ENCODE measurements around the gene PAX8. TPM values are rescaled to one million over a fixed set of nuclear protein-coding genes. Genes with fewer than 3 reads are reported as not detected.

Gene PAX8
- total RNA-seq, 1 donor from 2014 or later = 6.1 TPM

- ATAC-seq = no peak
Measured at GRCh38 chr2:113180131-113180946, 98.4 kb downstream of the PAX8 start.

DNA sequence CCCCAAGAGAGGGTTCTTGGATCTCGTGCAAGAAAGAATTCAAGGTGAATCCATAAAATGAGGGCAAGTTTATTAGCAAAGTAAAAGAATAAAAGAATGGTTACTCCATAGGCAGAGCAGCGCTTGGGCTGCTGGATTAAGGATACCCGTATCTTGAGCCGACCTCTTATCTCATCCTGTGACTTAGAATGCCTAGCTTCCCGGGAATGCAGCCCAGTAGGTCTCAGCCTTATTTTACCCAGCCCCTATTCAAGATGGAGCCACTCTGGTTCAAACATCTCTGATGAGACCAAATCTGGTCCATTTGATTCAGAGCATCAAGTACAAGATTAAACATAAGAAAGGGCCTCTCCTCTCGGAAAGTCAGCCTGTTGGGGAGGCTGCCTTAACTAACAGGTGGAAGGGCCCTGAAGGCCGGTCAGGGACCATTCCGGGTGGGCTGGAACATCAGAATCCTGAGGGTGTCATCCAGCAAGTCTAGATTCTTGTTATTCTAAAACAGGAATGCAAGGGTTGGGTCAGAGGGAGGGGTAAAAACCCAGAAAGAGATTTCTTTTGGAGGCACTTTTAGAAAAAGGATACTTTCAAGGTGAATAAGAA, 99.2 kb downstream of the PAX8 start:
- ATAC-seq = no peak

DNA sequence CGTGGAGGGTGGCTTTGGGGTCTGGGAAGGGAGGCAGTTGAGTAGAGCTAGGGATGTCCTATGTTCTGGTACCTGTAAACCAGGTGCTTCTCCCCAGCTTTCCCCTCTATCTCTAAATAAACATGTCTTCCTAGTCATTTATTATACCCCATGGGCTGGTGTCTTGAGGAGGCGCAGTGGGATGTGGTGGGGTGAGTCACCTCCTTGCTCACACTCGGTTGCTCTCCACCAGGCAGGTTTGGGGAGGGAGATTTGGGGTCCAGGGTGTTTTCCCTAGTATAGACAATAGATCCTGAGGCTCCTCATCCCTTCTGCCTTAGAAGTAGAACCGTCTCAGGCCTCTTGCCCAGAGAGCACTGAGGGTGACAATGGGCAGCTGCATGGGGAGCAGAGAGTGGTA, 99.8 kb downstream of the PAX8 start:
- no peak for ATAC-seq

DNA sequence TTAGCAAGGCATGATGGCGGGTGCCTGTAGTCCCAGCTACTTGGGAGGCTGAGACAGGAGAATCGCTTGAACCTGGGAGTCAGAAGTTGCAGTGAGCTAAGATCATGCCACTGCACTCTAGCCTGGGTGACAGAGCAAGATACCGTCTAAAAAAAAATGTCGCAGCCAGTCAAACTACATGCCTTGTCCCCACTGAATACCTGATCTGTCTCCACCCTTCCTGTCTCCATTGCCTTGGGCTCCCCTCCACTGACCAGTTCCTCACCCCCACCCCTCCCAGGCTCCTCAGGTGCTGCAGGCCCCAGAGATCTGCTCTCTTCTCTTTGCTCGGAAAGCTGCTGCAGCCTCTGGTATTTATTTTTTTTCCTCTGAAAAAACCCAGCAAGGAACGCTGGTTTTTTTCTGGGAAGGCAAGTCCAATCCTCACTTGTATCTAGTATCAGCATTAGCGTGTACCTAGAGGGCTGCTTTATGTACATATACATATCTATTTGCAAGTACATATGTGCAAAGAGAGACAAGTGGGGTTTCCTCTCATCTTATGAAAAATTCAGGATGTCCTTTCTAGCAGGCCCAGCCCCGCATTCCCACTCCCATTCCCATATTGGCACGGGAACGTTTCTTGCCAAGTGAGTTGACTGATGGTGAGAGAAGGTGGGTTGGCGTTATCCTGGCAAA, 100.5 kb downstream of the PAX8 start:
- ATAC-seq = no peak

- ATAC-seq = peak; percentile 17
Measured at GRCh38 chr2:113176696-113177355, 101.9 kb downstream of the PAX8 start.

DNA sequence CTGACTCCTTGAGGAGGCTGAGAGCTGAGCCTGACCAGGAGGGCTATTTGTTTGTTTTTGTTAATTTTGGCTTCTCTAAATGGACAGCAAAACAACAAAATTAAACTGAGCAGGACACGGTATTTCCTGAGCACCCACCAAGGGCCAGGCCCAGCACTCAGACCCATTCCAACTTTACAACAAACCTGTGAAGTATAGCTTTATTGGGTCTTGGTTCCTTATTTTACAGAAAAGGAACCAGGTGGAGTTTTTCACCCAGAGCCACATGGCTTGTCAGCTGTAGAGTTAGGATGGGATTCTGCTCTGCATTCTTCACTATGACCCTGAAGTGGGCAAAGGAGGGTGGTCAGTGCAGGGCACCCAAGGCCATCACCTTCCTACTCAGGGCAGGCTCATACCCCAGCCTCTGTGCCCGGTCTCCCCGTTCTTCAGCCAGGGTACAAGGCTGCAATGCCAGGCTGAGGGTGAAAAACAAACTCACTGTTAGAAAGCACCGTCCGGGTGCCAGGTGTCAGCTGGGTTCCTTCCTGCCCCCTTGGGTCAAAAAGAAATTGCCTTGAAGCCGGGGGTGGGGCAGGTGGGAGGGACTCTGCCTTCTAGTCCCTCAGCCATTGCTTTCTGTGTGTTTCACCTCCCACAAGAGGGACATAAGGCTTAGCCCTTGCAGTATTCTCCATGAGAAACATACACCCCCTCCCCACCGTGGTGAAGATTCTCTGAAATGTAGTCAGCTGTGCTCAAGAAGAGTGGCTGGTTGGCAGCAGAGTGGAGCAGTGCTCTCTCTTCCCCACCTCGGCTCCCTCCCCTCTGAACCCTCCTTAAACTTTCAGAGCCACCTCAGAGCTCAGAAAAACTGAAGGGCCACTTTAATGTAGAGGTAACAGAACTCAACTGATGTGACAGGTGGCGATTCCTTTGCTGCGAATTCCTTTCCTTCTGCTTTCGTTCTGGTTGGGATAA, 102.7 kb downstream of the PAX8 start:
- no peak for ATAC-seq

DNA sequence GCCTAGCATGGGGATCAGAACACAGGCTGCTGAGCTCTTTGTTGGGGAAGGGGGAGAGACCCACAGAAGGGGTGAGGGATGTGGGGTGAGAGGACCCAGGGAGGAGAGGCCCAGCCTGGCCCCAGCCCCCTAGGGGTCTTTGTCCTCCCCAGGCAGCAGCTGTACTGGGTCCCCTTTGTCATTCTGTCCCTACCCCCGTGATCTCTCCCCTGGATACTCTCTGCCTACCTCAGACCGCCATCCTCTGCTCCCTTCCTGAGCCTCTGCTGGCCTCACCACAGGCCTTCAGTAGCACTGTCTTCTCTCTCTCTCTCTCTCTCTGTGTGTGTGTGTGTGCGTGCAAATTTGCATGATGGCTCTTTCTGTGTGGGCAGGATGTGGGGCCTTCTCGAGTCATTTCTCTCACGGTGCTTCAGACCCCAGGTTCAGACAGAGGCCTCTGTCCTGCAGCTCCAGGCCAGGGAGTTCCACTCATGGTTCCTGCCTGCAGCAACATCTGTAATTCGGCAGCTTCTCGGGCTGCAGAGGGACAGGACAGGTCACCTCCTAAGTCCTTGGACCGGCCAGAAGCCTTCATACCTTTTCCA, 103.6 kb downstream of the PAX8 start:
- peak; percentile 68 for ATAC-seq

DNA sequence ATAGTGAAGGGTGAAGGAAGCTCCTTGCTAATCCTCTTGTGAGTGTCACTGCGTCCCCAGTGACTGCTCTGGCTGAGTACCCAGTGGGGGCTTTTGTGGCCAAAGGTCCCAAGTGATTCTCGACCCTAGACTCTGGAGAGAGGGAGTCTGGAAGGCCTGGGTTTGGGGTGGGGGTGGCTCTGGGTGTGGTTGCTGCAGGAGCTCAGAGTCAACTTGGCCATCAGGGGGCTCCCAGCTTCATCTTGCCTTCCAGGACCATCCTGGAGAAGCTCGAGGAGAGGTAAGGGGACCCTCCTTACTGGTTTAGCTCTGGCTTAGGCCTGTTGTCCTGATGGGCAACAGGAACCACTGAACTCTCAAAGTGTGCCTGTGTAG, 104.4 kb downstream of the PAX8 start:
- ATAC-seq = no peak

GRCh38 chr2:113173542-113174375, 105.0 kb downstream of the PAX8 start, which contains the start of gene PSD4:
PSD4 (plus strand) TSS chr2:113173971; CDS start chr2:113182457, 8,486 bp downstream.
- peak; percentile 61 for ATAC-seq

DNA sequence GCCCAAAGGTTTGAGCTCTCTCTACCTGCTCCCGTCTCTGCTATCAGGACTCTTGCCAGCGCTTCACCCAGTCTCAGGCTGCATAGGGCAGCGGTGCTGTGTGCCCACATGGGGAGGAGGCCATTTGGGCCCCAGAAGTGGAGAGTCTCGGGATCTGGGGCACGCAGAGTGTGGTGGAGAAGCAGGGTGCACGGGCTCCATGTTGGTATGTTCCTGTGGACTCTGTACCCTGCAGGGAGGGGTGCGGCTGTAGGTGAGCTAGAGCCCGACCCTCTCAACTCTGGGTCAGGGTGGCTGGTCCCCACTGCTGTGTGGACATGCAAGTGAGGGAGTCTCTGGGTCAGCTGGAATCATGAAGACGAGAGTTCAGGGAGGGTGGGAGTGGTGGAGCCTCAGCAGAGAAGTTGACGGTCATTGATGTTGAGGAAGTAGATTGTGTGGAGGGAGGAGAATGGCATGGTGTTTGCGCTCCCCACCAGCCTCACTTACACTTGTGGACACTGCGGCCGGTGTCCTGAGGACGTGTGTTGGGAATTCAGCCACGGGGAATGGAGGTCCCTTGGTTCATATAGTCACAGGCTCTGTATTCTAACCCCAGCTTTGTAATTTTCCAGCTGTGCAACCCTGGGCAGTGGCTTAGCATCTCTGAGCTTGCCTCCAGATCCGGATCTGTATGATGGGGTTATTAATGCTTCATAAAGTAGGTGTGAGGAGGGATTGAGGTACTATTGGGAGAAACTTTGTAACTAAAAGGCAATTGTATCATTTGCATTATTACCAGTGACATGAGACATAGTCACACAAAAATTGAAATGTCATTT, 105.8 kb downstream of the PAX8 start:
- ATAC-seq = no peak

DNA sequence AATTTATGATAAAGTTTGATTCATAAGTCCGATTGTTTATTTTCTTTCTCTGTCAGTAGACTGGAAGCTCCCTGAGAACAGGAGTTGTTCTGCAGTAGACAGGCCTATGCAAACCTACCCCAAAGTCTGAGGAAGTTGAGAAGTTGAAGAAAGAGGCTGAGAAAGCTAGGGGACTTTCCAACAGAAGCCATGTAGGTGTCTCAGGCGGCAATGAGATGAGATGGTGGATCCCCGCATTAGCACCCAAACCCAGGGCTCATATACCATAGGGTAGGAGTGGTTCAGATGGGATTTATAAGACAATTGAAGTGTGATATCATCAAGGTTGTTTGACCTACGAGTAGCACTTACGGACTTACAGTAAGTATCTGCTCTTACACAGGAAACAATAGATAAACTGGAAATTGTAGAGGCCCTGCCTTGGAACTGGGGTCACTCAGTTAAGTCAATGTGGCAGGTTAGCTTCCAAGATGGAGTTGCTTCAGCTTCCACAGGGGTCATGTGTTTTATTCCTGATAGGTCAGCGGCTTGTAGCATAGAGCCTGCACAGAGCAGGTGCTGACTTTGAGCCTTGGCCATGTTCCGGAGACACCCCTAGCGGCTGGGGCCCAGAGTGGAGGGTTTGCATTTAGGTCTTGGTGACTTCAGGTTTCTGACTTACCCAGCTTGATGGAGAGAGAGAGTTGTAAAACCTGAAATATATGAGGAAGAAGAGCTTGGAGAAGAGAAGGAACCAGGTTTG, 107.2 kb downstream of the PAX8 start:
- no peak for ATAC-seq

DNA sequence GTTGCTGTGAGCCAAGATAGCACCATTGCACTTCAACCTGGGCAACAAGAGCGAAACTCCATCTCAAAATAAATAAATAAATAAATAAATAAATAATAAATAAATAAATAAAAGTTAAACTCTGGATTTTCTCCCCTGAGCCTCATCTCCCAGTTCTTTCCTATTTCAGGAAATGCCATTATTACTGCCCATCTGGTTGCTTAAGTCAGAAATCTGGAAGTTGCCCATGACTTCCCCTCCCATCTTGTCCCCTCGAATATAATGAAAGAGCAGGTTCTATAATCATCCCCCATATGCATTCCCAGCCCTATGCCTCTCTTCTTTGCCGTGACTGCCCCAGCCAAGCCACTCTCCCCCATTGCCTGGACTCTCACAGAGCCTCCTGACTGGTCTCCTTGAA, 109.1 kb downstream of the PAX8 start:
- ATAC-seq = no peak

GRCh38 chr2:113169002-113169530, 109.7 kb downstream of the PAX8 start:
- ATAC-seq = no peak

DNA sequence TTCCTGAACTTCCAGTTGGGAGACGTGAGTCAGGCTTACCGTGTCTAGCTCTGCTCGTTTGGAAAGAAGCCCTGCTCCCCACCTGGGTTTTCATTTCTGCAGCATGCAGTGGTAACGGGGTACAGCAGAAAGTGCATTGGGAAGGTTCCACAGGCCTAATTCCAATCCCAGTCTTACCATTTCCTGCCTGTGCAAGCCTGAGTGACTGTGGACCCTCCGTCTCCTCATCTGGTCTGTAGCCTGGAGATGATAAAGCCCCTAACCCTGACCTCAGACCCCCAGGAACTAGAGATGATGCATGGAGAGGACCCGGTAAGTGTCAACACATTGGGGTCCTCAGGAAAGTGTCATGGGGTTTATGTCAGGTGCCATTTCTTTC, 110.8 kb downstream of the PAX8 start:
- no peak for ATAC-seq

- ATAC-seq = peak; percentile 47
Measured at GRCh38 chr2:113167115-113167932, 111.4 kb downstream of the PAX8 start.

GRCh38 chr2:113166187-113166645, 112.5 kb downstream of the PAX8 start:
- no peak for ATAC-seq
